Activated CD8-positive, alpha-beta T cell treated with anti-CD3 and anti-CD28 coated beads, Interleukin-2, amount 10 ng/mL, durations not matched to agents 7 days and 5 days (primary cell): ENCODE data around the gene HSD3B1. TPM values are rescaled to one million over a fixed set of nuclear protein-coding genes. Genes with fewer than 3 reads are reported as not detected.

Experiments
- ATAC-seq: fragments of 150-1000 bp; cut with Tn5 transposase; one replicate; pipeline ENCODE4 v1.10.0; 2021; ENCODE audit warnings: moderate library complexity
- CTCF ChIA-PET: fragments of 350-600 bp; sonication (Branson Sonifier 250); formaldehyde crosslinking; loops from one replicate; lab custom pipeline; 2021; ENCODE audit warnings: antibody characterized with exemption; lab: Charles Lee
- POLR2A ChIA-PET: fragments of 350-600 bp; sonication (Branson Sonifier 250); formaldehyde crosslinking; loops from one replicate; lab custom pipeline; 2021; ENCODE audit warnings: antibody characterized with exemption; lab: Charles Lee
- DNase-seq: peaks from one replicate; pipeline ENCODE4 v3.0.0-alpha.2; 2020
- H3K27ac Mint-ChIP-seq: one replicate; pipeline ENCODE4 v1.8.0; 2021; ENCODE audit warnings: mild to moderate bottlenecking, mixed read lengths
- H3K27me3 Mint-ChIP-seq: one replicate; pipeline ENCODE4 v1.8.0; 2021; ENCODE audit warnings: low read depth, mixed read lengths
- H3K36me3 Mint-ChIP-seq: one replicate; pipeline ENCODE4 v1.8.0; 2021; ENCODE audit warnings: low read depth, mixed read lengths
- H3K4me1 Mint-ChIP-seq: one replicate; pipeline ENCODE4 v1.8.0; 2021; ENCODE audit warnings: low read depth, mixed read lengths
- H3K4me3 Mint-ChIP-seq: one replicate; pipeline ENCODE4 v1.8.0; 2021; ENCODE audit warnings: mild to moderate bottlenecking, mixed read lengths
- H3K9me3 Mint-ChIP-seq: one replicate; pipeline ENCODE4 v1.8.0; 2022; ENCODE audit warnings: mixed read lengths; ENCODE audit not compliant: insufficient read depth
- total RNA-seq, 2 experiments: library from RNA; stranded (reverse); gene quantifications; one replicate each; pipeline ENCODE4 v1.2.3, GENCODE V29; 2021

The HSD3B1 gene
- total RNA-seq, 2 experiments from 2014 or later = not detected

- H3K27me3 Mint-ChIP-seq = peaks cover 5% of the 10 kb centered on the region
- H3K27ac Mint-ChIP-seq = no peak overlapping the region
- POLR2A ChIA-PET = no interaction called here
- H3K9me3 Mint-ChIP-seq = no peaks in the 10 kb centered on the region
- ATAC-seq = no peak
- no peak for DNase-seq
- H3K4me3 Mint-ChIP-seq = no peak overlapping the region
- CTCF ChIA-PET = no interaction called here
- H3K4me1 Mint-ChIP-seq = no peaks in the 10 kb centered on the region
- H3K36me3 Mint-ChIP-seq = no peaks in the 10 kb centered on the region
Observed at GRCh38 chr1:119564548-119564947, 57.5 kb downstream of the HSD3B1 start.

Other genes starting within 250 kb of the HSD3B1 start
- gene HAO2, start 138.4 kb upstream of the HSD3B1 start, total RNA-seq = not detected
- gene HSD3B2, start 92.1 kb upstream of the HSD3B1 start, total RNA-seq = not detected
- gene ZNF697, start 141.1 kb downstream of the HSD3B1 start, total RNA-seq = under 1 TPM in 1 of 2 experiments, not detected in 1; 0.08 TPM
- 100 to 1,000 TPM; 195 to 201 TPM for gene PHGDH, start 204.7 kb downstream of the HSD3B1 start, total RNA-seq